ENCODE results near the gene MECP2.

DNA sequence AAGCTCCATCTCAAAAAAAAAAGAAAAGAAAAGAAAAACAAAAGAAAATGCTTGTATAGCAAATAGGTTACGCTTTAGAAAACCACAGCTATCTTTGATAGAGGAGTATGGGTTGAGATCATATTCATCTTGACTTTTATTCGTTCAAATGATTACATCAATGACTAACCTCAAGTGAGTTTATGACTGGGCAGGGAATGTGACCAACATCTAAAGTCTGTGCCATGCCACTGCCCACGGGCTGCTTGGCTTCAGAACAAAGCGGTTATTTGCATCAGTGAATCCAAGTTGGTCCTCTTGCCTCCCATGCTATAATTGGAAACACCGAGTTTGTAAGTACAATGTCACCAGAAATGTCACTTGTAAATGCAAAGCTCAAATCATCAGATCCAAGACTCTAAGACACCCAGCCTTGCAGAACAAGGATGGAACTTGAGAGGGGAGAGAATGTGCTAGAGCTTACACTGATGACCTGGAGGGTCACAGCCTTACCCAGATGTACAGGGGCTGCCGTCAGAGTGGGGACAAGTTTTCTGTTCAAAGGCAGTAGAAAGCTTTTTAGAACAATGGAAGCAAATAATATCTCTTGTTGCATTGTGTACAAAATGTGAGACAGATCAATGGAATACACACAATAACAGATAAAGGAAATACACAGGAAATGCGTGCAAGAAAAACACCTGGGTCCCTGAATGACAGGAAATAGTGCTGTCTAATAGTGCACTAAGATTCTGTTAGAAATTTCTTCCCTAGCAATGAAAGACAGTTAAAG lies 38.1 kb upstream of the MECP2 start:
- TF ChIP-seq EGR1 (IDR thresholded peaks at IDR 0.05; ENCODE audit: borderline replicate concordance in 1 of 2, low read depth in 2 of 2, low read length in 2 of 2) (no peak), CHD2 (IDR thresholded peaks at IDR 0.05; ENCODE audit: borderline replicate concordance, low read depth, low read length) (no peak), POLR2A (IDR thresholded peaks at IDR 0.05; ENCODE audit: low read depth, low read length) (no peak), EP300 (IDR thresholded peaks at IDR 0.05; ENCODE audit: borderline replicate concordance in 1 of 2, control insufficient read depth in 1 of 2, low read depth in 2 of 2, low read length in 2 of 2) (no peak), DPF2 (IDR thresholded peaks at IDR 0.05) (no peak), EZH2 (IDR thresholded peaks at IDR 0.05; ENCODE audit: borderline replicate concordance, control insufficient read depth, low read depth, low read length) (no peak), NR2C1 (IDR thresholded peaks at IDR 0.05) (no peak), BRCA1 (IDR thresholded peaks at IDR 0.05; ENCODE audit: low read depth, low read length) (no peak), JUND (IDR thresholded peaks at IDR 0.05; ENCODE audit: low read depth, low read length) (no peak), SIX5 (IDR thresholded peaks at IDR 0.05; ENCODE audit: low read depth, low read length, severe bottlenecking) (no peak), SPI1 (IDR thresholded peaks at IDR 0.05; ENCODE audit: borderline replicate concordance, insufficient read depth, low read depth, low read length) (no peak)
- TF ChIP-seq, protein P1, sequence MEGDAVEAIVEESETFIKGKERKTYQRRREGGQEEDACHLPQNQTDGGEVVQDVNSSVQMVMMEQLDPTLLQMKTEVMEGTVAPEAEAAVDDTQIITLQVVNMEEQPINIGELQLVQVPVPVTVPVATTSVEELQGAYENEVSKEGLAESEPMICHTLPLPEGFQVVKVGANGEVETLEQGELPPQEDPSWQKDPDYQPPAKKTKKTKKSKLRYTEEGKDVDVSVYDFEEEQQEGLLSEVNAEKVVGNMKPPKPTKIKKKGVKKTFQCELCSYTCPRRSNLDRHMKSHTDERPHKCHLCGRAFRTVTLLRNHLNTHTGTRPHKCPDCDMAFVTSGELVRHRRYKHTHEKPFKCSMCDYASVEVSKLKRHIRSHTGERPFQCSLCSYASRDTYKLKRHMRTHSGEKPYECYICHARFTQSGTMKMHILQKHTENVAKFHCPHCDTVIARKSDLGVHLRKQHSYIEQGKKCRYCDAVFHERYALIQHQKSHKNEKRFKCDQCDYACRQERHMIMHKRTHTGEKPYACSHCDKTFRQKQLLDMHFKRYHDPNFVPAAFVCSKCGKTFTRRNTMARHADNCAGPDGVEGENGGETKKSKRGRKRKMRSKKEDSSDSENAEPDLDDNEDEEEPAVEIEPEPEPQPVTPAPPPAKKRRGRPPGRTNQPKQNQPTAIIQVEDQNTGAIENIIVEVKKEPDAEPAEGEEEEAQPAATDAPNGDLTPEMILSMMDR (IDR thresholded peaks at IDR 0.05 in 2 of 3, conservative IDR thresholded peaks at IDR 0.05 in 1 of 3; ENCODE audit: control insufficient read depth in 2 of 3, extremely low read depth in 1 of 3, insufficient read depth in 1 of 3, low read depth in 3 of 3, low read length in 3 of 3): no peak

Data from GM12878 (cell line).